Right hindlimb (tissue), 1 donor: ENCODE data around the gene ASB6.

Source experiments
- DNase-seq: peaks from one replicate; pipeline ENCODE4 v3.0.0-alpha.2; 2018

The ASB6 gene

GRCh38 chr9:129624168-129624759 lies 17.7 kb downstream of the ASB6 start:
- DNase-seq: peak; percentile 60

DNA sequence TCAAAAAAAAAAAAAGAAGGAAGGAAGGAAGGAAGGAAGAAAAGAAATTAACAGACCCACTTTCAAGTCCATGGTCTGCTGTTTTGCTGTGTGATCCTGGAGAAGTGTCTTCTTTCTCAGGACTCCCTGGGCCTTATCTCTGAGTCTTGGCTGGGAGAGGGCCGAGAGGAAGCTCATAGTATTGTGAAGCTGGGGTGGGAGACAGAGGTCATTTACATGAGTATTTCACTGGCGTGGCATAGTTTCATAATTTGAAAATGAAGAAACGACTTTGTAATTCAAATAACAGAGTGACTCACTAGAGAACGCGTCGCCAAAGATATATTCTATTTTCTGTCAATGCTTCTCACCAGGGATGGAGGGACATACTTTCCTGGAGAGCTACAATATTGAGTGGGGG lies 18.6 kb downstream of the ASB6 start:
- DNase-seq: no peak

DNA sequence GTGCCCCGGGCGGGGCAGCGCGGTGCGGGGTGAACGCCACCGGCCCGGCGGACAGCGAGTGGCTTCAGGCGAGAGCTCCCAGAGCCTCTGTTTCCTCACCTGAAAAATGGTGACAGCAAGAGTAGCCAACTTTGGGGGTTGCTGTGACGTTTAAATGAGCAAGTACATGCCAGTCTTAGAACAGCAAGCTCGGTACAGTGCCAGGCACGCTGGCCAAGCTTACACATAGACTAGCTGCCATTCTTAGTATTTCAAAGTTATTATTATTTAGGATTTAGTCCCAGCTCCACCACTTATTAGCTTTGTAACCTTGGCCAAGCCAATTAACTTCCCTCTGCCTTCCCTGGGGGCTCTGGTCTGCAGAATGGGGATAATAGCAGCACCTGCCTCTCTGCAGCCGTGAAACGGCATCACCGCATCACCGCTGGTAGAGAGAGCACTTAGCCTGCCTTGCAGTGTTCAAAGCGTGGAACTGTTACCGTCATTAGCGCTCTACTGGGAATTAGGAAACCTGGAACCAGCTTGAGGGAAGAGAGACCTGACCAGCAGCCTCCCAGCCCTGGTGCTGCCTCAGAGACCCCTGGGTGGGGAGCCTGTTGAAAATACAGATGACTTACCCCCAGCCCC lies 21.2 kb downstream of the ASB6 start, which contains the start of gene C9orf50:
Gene C9orf50 (minus strand): TSS at position 433 of the 627 bp plus-strand sequence. CDS start 527 bp downstream, outside the sequence.
- no peak for DNase-seq

GRCh38 chr9:129619787-129620668 lies 21.9 kb downstream of the ASB6 start:
- no peak for DNase-seq

DNA sequence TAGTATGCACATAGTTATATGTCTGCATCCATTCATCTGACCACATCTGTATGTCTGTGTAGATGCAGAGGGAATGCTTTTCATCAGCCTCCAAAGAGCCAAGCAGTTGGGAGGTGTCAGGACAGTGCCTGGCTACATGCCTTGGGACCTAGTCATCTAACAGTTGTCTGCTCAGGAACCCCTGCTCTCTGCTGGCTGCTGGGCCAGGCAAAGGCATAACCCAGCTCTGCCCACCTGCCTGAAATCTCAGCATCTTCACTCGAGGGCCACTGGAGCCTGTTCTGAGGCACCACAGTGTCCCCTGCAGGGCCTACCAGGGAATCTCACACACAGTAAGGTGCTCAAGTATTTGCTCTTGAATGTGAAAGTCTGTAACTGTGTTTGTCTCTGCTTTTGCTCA lies 24.8 kb downstream of the ASB6 start:
- DNase-seq: no peak

DNA sequence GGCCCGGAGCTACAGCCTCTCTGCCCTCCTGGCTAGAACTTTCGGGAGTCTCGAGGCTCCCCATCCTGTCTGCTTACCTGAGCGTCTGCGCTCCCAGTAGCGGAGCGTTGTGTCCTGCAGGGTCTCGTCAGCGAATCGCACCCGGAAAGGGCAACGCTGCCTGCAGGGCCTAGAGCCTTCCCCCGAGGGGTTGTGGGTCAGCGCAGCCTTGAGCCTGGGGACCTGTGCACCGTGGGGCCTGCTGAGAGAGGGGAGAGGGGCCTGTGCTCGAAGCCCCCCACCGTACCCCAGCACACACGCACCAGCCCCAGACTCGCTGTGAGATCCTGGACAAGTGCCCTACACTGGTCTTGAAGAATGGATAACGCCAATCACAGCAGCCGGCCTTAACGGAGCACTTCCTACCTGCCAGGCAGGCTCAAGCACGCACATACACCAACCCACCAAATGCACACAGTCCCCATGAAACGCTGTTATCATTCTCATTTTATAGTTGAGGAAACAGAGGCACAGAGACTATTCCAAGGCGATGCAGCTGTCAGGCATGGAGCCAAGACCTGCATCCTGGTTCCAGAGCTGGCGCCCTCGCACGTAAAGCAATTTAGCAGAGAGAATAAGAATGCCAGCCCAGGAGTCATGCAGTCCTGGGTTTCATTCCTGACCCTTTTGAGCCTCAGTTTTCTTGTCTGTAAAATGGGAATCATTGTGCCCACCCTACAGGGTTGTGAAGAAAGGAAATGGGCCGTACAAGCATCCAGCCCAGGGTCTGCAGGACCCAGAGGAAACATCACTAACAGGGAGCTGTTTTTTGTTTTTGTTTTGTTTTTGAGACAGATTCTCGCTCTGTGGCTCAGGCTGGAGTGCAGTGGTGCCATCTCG lies 26.3 kb downstream of the ASB6 start:
- DNase-seq: no peak

- DNase-seq: no peak
Observed at GRCh38 chr9:129614932-129615331, 27.0 kb downstream of the ASB6 start.

GRCh38 chr9:129613520-129614175 lies 28.3 kb downstream of the ASB6 start:
- peak; percentile 73 for DNase-seq

- no peak for DNase-seq
Observed at GRCh38 chr9:129612815-129613519, 29.0 kb downstream of the ASB6 start.

DNA sequence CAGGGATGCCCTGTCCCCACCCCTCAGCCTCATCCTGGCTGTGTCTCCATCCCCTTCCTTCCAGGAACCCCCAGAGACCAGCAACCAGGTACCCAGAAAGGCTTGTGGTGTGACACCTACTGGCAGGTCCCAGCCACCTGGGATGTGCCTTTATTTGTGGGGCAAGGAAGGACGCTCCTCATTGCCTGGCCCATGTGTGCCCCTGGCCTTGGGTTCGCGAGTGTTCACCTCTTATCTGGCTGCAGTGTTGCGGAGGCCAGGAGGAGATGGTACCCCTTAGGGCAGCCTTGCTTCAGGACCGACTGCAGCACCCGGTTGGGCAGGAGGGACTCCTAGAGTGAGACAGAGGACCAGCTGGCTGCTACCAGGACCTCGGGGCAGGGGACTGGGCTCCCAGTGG lies 29.8 kb downstream of the ASB6 start:
- DNase-seq: no peak

- DNase-seq: no peak
Observed at GRCh38 chr9:129611307-129611800, 30.6 kb downstream of the ASB6 start.

DNA sequence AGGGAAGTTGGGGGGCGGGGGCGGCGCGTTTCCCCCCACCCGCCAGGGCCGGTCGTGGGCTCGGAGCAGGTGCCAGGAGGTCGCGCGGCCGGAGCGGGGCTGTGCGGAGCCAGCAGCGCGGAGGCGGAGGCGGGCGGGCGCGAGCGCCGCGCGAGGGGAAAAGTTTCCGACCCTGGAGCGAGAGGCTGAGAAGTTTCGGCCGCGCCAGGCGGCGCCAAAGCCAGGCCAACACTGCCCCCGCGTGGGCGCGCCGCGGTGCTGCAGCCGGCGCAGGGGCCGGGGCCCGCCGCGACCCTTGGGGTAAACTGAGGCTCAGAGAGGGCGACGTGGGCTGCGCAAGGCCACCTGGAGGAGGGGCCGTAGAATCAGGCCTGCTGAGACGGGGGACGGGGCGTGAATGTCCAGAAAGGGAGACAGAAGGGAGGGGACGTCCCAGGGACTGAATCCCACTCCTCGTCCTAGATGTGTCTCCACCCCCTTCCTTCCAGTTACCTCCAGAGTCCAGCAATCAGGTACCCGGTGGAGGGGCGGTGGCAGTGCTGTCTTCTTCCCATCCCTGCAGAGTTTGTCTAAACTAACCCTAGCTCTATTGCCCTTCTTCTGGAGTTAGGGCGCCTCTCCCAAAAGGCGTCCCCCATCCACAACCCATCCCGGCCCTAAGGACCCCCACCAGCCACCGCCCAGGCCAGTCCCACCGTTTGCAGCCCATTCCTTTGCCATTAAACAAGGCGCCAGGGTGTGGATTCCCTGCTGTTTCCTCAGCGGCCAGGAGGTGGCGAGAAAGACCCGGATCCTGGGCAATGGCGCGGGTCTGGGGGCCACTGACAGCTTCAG lies 31.3 kb downstream of the ASB6 start:
- peak; percentile 87 for DNase-seq

DNA sequence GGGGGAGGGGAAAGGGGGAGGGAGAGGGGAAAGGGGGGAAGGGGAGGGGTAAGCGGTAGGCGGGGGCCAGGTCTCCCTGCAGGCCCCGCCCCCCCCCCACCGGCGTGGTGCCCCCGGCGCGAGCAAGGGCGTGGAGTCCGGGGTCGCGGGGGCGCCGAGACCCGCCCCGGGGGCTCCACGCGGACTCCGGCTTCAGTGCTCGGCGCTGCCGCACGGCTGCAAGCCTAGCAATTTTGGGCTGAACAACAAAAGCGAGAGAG lies 31.8 kb downstream of the ASB6 start:
- no peak for DNase-seq

DNA sequence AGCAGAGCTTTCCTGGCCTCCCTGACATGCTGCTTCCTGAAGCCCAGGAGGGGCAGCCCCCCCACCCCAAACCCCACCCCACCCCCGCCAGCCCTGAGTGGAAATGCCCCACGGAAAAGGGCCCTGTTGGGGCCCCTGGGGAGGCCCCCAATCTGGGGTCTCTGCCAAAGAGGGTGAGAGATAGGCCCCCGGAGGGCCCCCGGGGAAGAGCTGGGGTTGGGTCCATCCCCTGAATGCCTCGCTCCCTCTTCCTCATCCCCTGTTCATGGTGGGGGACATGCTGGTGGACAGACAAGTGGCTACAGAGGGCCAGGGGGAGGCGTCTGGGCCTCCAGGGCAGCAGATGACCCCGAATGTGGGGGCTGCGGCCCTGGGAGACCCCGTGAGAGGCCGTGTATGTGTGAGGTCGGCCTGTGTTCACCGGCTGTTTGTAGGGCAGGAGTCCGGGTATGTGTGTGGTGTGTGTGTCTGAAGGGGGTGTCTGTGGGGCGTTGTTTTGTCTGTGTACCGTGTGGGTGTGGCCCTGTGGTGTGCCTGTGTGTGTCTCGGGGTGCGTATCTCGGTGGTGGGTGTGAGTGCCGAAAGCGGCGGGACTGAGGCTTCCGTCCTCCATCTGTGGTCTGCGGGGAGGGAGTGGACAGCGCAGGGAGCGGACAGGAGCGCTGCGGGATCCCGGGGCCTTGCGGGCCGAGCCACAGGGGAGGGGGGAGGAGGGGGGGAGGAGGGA lies 32.3 kb downstream of the ASB6 start:
- DNase-seq: peak; percentile 74

GRCh38 chr9:129608561-129609481 lies 33.1 kb downstream of the ASB6 start:
- no peak for DNase-seq

GRCh38 chr9:129607027-129607387 lies 34.9 kb downstream of the ASB6 start:
- DNase-seq: no peak

GRCh38 chr9:129606161-129607026 lies 35.6 kb downstream of the ASB6 start:
- DNase-seq: peak; percentile 48

- no peak for DNase-seq
Observed at GRCh38 chr9:129604766-129605163, 37.2 kb downstream of the ASB6 start.
